OCI-LY1 (cell line): ENCODE data around the gene STK24.

Experiments
- EZH2 ChIP-seq: fragments of 200-600 bp; sonication (generic), shearing (Covaris generic); IDR thresholded peaks from 2 replicates; pipeline ENCODE4 v1.8.0; 2017; ENCODE audit warnings: borderline replicate concordance, mixed run types, mild to moderate bottlenecking, antibody characterized with exemption, low read length, moderate library complexity, mixed read lengths
- TF ChIP-seq, protein P1 (sequence below): fragments of 200-600 bp; sonication (generic), shearing (Covaris generic); IDR thresholded peaks from 2 replicates; pipeline ENCODE4 v1.5.1; 2017; ENCODE audit warnings: mild to moderate bottlenecking, antibody characterized with exemption, low read length, moderate library complexity, mixed read lengths

DNA sequence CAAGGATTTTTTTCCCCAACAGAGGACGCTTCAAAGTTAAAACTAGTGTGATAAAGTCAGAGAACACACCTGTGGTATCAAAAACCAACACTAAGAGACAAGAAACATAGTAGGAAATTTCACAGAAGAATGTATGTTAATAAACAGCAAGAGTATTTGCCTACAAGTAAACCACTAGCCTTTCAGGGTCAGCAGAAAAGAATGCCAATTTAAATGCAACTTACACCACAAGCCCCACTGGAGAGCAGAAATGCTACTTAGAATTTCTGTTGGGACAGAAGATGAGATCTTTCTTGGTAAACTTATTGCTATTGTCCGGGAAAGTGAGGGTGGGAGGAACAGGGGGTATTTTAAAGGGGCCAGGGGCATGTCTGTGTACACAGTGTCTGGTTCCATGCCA, 68.6 kb downstream of the STK24 start:
- TF ChIP-seq, protein P1, sequence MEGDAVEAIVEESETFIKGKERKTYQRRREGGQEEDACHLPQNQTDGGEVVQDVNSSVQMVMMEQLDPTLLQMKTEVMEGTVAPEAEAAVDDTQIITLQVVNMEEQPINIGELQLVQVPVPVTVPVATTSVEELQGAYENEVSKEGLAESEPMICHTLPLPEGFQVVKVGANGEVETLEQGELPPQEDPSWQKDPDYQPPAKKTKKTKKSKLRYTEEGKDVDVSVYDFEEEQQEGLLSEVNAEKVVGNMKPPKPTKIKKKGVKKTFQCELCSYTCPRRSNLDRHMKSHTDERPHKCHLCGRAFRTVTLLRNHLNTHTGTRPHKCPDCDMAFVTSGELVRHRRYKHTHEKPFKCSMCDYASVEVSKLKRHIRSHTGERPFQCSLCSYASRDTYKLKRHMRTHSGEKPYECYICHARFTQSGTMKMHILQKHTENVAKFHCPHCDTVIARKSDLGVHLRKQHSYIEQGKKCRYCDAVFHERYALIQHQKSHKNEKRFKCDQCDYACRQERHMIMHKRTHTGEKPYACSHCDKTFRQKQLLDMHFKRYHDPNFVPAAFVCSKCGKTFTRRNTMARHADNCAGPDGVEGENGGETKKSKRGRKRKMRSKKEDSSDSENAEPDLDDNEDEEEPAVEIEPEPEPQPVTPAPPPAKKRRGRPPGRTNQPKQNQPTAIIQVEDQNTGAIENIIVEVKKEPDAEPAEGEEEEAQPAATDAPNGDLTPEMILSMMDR, result no peak
- no peak for TF ChIP-seq EZH2
